Measurements from ENCODE around the gene FXYD2. TPM values are rescaled to one million over a fixed set of nuclear protein-coding genes. Genes with fewer than 3 reads are reported as not detected.
"Not testable (repeated sequence)": the region's sequence is repeated elsewhere in the genome, so short reads cannot be mapped to it uniquely, and the experiment has no call there.

The FXYD2 gene
- total RNA-seq, 1 donor from 2014 or later = 1.3 TPM

- H3K27ac ChIP-seq (replicated peaks) = peak overlapping the region; percentile 49
- intact Hi-C loops (cut with micrococcal nuclease) = loop anchor here (5.0 kb wide), 1 partner anchor 395 kb away; no protein-coding TSS in a partner anchor
- peak overlapping the region; percentile 36 for H3K4me3 ChIP-seq
Measured at GRCh38 chr11:117816846-117817367, 7.6 kb downstream of the FXYD2 start.

GRCh38 chr11:117816151-117816741, 8.3 kb downstream of the FXYD2 start:
- Histone ChIP-seq H3K27me3 (ENCODE audit: low read depth) (no peaks in the 10 kb centered on the region), H3K27ac (replicated peaks) (peak overlapping the region; percentile 49), H3K9me3 (replicated peaks) (no peaks in the 10 kb centered on the region), H3K36me3 (no peaks in the 10 kb centered on the region), H3K4me1 (peaks cover 41% of the 10 kb centered on the region), H3K4me3 (peak overlapping the region; percentile 36)
- no peak for DNase-seq
- TF ChIP-seq, protein P1, sequence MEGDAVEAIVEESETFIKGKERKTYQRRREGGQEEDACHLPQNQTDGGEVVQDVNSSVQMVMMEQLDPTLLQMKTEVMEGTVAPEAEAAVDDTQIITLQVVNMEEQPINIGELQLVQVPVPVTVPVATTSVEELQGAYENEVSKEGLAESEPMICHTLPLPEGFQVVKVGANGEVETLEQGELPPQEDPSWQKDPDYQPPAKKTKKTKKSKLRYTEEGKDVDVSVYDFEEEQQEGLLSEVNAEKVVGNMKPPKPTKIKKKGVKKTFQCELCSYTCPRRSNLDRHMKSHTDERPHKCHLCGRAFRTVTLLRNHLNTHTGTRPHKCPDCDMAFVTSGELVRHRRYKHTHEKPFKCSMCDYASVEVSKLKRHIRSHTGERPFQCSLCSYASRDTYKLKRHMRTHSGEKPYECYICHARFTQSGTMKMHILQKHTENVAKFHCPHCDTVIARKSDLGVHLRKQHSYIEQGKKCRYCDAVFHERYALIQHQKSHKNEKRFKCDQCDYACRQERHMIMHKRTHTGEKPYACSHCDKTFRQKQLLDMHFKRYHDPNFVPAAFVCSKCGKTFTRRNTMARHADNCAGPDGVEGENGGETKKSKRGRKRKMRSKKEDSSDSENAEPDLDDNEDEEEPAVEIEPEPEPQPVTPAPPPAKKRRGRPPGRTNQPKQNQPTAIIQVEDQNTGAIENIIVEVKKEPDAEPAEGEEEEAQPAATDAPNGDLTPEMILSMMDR (IDR thresholded peaks at IDR 0.05; ENCODE audit: borderline replicate concordance) = no peak
- intact Hi-C loops (cut with micrococcal nuclease) = loop anchor here (5.0 kb wide), 1 partner anchor 394 kb away; no protein-coding TSS in a partner anchor

More at GRCh38 chr11:117816846-117817367, 7.6 kb downstream of the FXYD2 start:
- Histone ChIP-seq H3K36me3 (no peaks in the 10 kb centered on the region), H3K4me1 (peaks cover 41% of the 10 kb centered on the region), H3K9me3 (replicated peaks) (no peaks in the 10 kb centered on the region), H3K27me3 (ENCODE audit: low read depth) (no peaks in the 10 kb centered on the region)
- TF ChIP-seq, protein P1 (IDR thresholded peaks at IDR 0.05; ENCODE audit: borderline replicate concordance) = no peak
- no peak for DNase-seq

DNA sequence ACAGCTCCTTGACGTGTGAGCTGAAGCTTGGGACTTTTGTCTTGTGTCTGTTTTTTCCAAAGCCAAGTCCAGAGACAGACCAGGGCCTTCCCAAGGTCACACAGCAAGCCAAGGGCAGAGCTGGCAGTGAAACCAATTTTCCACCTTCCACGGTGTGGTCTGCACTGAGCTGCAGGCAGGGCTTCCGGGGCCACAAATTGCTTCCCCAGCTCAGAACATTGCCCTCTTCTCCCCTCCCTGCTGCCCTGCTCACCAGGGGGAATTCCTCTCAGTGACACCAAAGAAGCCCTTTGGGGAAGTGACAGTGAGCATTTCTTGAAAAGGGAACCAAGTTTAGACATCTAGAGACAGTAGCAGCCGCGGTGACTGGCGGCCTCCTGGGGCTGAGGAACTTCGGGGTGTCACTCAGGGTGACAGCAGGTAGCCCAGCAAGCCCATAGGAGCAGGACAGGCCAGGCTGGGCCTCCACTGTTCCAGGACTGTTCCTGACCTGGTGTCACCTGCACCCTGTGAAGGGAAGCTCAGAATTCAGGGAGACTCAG, 9.2 kb downstream of the FXYD2 start:
- Histone ChIP-seq H3K9me3 (replicated peaks) (no peaks in the 10 kb centered on the region), H3K4me3 (no peak overlapping the region), H3K27ac (replicated peaks) (peak overlapping the region; percentile 49), H3K4me1 (peaks cover 41% of the 10 kb centered on the region), H3K27me3 (ENCODE audit: low read depth) (no peaks in the 10 kb centered on the region), H3K36me3 (no peaks in the 10 kb centered on the region)
- TF ChIP-seq, protein P1 (IDR thresholded peaks at IDR 0.05; ENCODE audit: borderline replicate concordance) = no peak
- intact Hi-C loops (cut with micrococcal nuclease) = loop anchor here (5.0 kb wide), 1 partner anchor 393 kb away; no protein-coding TSS in a partner anchor
- no peak for DNase-seq

DNA sequence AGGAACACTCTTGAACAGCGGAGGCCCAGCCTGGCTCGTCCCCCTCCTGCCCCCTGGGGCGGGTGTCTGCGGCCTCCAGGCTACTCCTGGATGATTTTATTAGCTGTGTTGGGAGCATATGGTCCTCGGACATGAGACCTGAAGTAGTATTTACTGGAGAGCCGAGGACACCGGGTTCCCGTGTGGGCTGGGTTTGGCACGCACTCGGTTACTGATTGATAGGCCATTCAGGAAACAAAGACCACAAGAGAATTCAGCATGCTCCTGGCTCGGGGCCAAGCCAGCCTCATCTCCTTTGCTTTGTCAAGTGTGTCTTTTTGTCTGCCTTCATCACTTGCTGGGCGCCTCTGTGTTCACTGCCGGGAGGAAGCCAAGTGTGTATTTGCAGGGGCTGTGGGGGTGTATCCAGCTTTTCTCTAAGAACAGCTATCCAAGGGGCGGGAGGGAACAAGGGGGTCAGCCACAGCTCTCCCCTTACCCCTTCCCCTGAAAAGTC, 9.7 kb downstream of the FXYD2 start:
- Histone ChIP-seq H3K27me3 (ENCODE audit: low read depth) (no peaks in the 10 kb centered on the region), H3K4me1 (peaks cover 41% of the 10 kb centered on the region), H3K4me3 (no peak overlapping the region), H3K9me3 (replicated peaks) (no peaks in the 10 kb centered on the region), H3K27ac (replicated peaks) (peak overlapping the region; percentile 49), H3K36me3 (no peaks in the 10 kb centered on the region)
- TF ChIP-seq, protein P1 (IDR thresholded peaks at IDR 0.05; ENCODE audit: borderline replicate concordance) = no peak
- intact Hi-C loops (cut with micrococcal nuclease) = loop anchor here (5.0 kb wide), 1 partner anchor 393 kb away; no protein-coding TSS in a partner anchor
- DNase-seq = peak; percentile 73

DNA sequence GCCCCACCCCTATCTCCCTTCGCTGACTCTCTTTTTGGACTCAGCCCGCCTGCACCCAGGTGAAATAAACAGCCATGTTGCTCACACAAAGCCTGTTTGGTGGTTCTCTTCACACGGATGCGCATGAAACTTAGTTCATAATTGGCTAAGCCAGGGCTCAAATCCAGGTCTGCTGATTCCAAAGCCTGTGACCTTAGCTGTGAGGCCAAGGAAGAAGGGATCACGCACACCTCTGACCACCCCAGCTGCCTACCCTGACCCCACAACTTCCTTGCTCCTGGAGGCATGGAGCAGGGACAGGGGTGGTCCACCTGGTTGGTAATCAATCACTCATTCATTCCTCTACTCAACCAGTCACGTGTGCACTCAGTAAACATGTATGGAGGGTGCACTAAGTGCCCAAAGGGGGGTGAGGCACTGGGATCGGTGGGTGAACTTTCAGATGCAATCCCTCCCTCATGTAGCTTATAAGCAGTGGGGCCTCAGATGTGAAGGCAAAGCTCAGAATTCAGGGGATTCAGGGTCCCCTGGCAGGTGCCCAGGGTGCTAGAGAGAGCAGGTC, 10.3 kb downstream of the FXYD2 start:
- Histone ChIP-seq H3K9me3 (replicated peaks) (no peaks in the 10 kb centered on the region), H3K36me3 (no peaks in the 10 kb centered on the region), H3K27me3 (ENCODE audit: low read depth) (no peaks in the 10 kb centered on the region), H3K27ac (replicated peaks) (no peak overlapping the region), H3K4me1 (peaks cover 44% of the 10 kb centered on the region), H3K4me3 (no peak overlapping the region)
- intact Hi-C loops (cut with micrococcal nuclease) = no loop called here
- TF ChIP-seq, protein P1 (IDR thresholded peaks at IDR 0.05; ENCODE audit: borderline replicate concordance) = no peak
- DNase-seq = no peak

GRCh38 chr11:117810056-117810451, 14.5 kb downstream of the FXYD2 start:
- H3K4me1 ChIP-seq = peaks cover 30% of the 10 kb centered on the region
- intact Hi-C loops (cut with micrococcal nuclease); H3K4me3 ChIP-seq: not testable (repeated sequence)

More at GRCh38 chr11:117810056-117810451, 14.5 kb downstream of the FXYD2 start:
- not testable (repeated sequence) for DNase-seq; H3K36me3 ChIP-seq; H3K27ac ChIP-seq (replicated peaks); H3K9me3 ChIP-seq (replicated peaks)
- peaks cover 15% of the 10 kb centered on the region for H3K27me3 ChIP-seq (ENCODE audit: low read depth)

Measured in left ventricle myocardium inferior (tissue), 1 donor.